SK-MEL-5 (cell line): ENCODE measurements around the gene OGFOD2. TPM values are rescaled to one million over a fixed set of nuclear protein-coding genes. Genes with fewer than 3 reads are reported as not detected.
"Not testable (repeated sequence)": the region's sequence is repeated elsewhere in the genome, so short reads cannot be mapped to it uniquely, and the experiment has no call there.

ENCODE experiments used
- DNase-seq: peaks from one replicate; pipeline ENCODE4 v3.0.0-alpha.2; 2016; ENCODE audit warnings: low read depth, low spot score
- in situ Hi-C: cut with HindIII; loops from 2 replicates; pipeline ENCODE4 v1.10.0; 2016; ENCODE audit warnings: low sequenced_read_pairs, high pct_unique_total_duplicates, low pct_unique_long_range_greater_than_20kb
- small RNA-seq, 2 experiments: library from RNA; depleted of rRNA; stranded (forward); fragments of <200 nt; gene quantifications; one replicate each; pipeline ENCODE3, GENCODE V24; 2014
- total RNA-seq: library from RNA; depleted of rRNA; stranded (reverse); fragments of >200 nt; shearing (Covaris generic); gene quantifications from 2 replicates; pipeline ENCODE4 v1.2.3, GENCODE V29; 2014; rRNA removed

The OGFOD2 gene
- total RNA-seq, 1 experiment from 2014 or later, result 15.0 TPM

GRCh38 chr12:123011701-123012100 lies 36.7 kb downstream of the OGFOD2 start:
- no peak for DNase-seq
- in situ Hi-C loops, result no loop called here

- in situ Hi-C loops, result no loop called here
- no peak for DNase-seq
These were observed 38.4 kb downstream of the OGFOD2 start for GRCh38 chr12:123013185-123014095.

- DNase-seq, in situ Hi-C loops: not testable (repeated sequence)
These were observed 39.4 kb downstream of the OGFOD2 start for GRCh38 chr12:123014473-123014872.

- in situ Hi-C loops, result no loop called here
- no peak for DNase-seq
These were observed 42.7 kb downstream of the OGFOD2 start for GRCh38 chr12:123017753-123018152.

- DNase-seq, result no peak
- in situ Hi-C loops, result no loop called here
These were observed 44.7 kb downstream of the OGFOD2 start for GRCh38 chr12:123019841-123020138.

GRCh38 chr12:123021688-123022604 lies 46.9 kb downstream of the OGFOD2 start:
- DNase-seq, result no peak
- in situ Hi-C loops, result no loop called here

- DNase-seq, result no peak
- in situ Hi-C loops, result no loop called here
These were observed 47.8 kb downstream of the OGFOD2 start for GRCh38 chr12:123022846-123023245.

GRCh38 chr12:123024819-123025391 lies 49.9 kb downstream of the OGFOD2 start:
- DNase-seq, result no peak
- in situ Hi-C loops, result no loop called here

- in situ Hi-C loops, result no loop called here
- DNase-seq, result no peak
These were observed 51.2 kb downstream of the OGFOD2 start for GRCh38 chr12:123026094-123026853.

- in situ Hi-C loops, result no loop called here
- no peak for DNase-seq
These were observed 52.8 kb downstream of the OGFOD2 start for GRCh38 chr12:123027726-123028445.

GRCh38 chr12:123028475-123028874 lies 53.4 kb downstream of the OGFOD2 start:
- no peak for DNase-seq
- in situ Hi-C loops, result no loop called here

GRCh38 chr12:123029550-123029949 lies 54.5 kb downstream of the OGFOD2 start:
- in situ Hi-C loops, result no loop called here
- DNase-seq, result no peak

Small RNA genes lying within 50 kb of the gene (small RNA-seq; reads per million reads assigned to genes)
- gene ARL6IP4 (0 to 0.05 reads per million in 2 experiments), gene MIR4304 (0 reads per million in 2 experiments)

Other genes starting within 250 kb of the OGFOD2 start
- gene HCAR1, start 244.4 kb upstream of the OGFOD2 start, total RNA-seq, result not detected in 2 replicates
- gene DENR, start 222.4 kb upstream of the OGFOD2 start, total RNA-seq, result 59.4 and 63.1 TPM in 2 replicates
- gene CCDC62, start 200.7 kb upstream of the OGFOD2 start, total RNA-seq, result 1.5 TPM in 2 replicates
- gene HIP1R, start 139.8 kb upstream of the OGFOD2 start, total RNA-seq, result 30.7 and 52.7 TPM in 2 replicates
- gene VPS37B, start 79.1 kb upstream of the OGFOD2 start, total RNA-seq, result 39.3 and 42.9 TPM in 2 replicates
- gene ABCB9, start 8.8 kb upstream of the OGFOD2 start, total RNA-seq, result 8.3 and 11.8 TPM in 2 replicates
- 128 and 148 TPM in 2 replicates for gene ARL6IP4, start 5.4 kb downstream of the OGFOD2 start, total RNA-seq
- 1.2 and 1.7 TPM in 2 replicates for gene PITPNM2, start 175.8 kb downstream of the OGFOD2 start, total RNA-seq